ENCODE data around the gene MTFR2. TPM values are rescaled to one million over a fixed set of nuclear protein-coding genes. Genes with fewer than 3 reads are reported as not detected.

MTFR2 gene
- total RNA-seq, 4 donors from 2014 or later, result 0.62 TPM; not detected in 3

DNA sequence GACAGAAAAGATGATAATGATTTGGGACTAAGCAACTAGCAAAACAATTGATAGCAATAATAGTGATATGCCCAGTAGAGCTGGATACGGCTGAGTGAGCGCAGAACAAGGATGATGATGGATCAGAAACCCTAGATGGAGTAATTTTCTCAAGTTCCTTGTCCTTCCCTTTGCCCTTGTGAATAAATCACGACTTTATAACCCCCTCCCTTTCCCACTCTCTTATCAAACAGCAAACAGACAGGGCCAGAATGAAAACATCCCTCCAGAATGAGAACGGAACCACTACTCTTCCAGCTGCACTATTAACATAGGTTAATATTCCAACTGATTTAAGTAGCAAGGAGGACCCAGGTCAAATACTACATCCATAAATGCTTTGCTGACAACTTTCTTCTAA, 1.3 kb upstream of the MTFR2 start:
- no peak overlapping the region for H3K27ac ChIP-seq
- 37 to 51% methylated on average over 4 of the region's 4 CpGs for WGBS, 2 donors (ENCODE audit: low coverage in 1 of 2)
- peaks cover 0 to 23% (median 10%) of the 10 kb centered on the region in 3 donors for H3K4me1 ChIP-seq
- H3K4me3 ChIP-seq, result no peak overlapping the region
- no peaks in the 10 kb centered on the region for H3K9me3 ChIP-seq
- TF ChIP-seq, protein P1, sequence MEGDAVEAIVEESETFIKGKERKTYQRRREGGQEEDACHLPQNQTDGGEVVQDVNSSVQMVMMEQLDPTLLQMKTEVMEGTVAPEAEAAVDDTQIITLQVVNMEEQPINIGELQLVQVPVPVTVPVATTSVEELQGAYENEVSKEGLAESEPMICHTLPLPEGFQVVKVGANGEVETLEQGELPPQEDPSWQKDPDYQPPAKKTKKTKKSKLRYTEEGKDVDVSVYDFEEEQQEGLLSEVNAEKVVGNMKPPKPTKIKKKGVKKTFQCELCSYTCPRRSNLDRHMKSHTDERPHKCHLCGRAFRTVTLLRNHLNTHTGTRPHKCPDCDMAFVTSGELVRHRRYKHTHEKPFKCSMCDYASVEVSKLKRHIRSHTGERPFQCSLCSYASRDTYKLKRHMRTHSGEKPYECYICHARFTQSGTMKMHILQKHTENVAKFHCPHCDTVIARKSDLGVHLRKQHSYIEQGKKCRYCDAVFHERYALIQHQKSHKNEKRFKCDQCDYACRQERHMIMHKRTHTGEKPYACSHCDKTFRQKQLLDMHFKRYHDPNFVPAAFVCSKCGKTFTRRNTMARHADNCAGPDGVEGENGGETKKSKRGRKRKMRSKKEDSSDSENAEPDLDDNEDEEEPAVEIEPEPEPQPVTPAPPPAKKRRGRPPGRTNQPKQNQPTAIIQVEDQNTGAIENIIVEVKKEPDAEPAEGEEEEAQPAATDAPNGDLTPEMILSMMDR (IDR thresholded peaks at IDR 0.05), result no peak
- TF ChIP-seq EP300 (IDR thresholded peaks at IDR 0.05) (no peak), POLR2A (IDR thresholded peaks at IDR 0.05) (no peak), POLR2AphosphoS5 (IDR thresholded peaks at IDR 0.05) (no peak)
- H3K27me3 ChIP-seq, result no peaks in the 10 kb centered on the region
- ATAC-seq, result no peak
- peaks cover 0 to 8% of the 10 kb centered on the region in 2 donors for H3K36me3 ChIP-seq

DNA sequence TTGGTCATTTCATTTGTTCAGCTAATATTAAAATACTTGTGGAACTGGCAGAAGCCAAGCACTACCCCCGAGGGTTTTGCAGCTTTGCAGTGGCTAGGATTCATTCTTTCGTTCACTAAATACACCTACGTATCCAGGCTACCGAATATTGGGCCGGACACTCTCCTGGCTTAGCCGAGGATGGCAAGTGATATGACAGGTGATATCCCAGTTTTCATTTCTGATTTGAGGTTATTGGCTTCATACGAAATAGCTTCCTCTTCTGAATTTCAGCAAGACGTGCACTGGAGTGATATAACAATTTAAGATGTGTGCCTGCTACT, 536 bp upstream of the MTFR2 start:
- peaks cover 0 to 23% (median 10%) of the 10 kb centered on the region in 3 donors for H3K4me1 ChIP-seq
- H3K27ac ChIP-seq, result peak overlapping the region in 3 of 4 donors; percentile 60 to 70 (median 60)
- H3K4me3 ChIP-seq, result peak overlapping the region; percentile 53 to 66
- peak; percentile 10 for ATAC-seq
- no peaks in the 10 kb centered on the region for H3K9me3 ChIP-seq
- TF ChIP-seq, protein P1 (IDR thresholded peaks at IDR 0.05), result no peak
- TF ChIP-seq POLR2AphosphoS5 (IDR thresholded peaks at IDR 0.05), result no peak
- H3K36me3 ChIP-seq, result peaks cover 0 to under 1% of the 10 kb centered on the region in 2 donors
- WGBS, 2 donors (ENCODE audit: low coverage in 1 of 2), result 0 to 1% methylated on average over 6 to 8 of the region's 8 CpGs
- H3K27me3 ChIP-seq, result no peaks in the 10 kb centered on the region

DNA sequence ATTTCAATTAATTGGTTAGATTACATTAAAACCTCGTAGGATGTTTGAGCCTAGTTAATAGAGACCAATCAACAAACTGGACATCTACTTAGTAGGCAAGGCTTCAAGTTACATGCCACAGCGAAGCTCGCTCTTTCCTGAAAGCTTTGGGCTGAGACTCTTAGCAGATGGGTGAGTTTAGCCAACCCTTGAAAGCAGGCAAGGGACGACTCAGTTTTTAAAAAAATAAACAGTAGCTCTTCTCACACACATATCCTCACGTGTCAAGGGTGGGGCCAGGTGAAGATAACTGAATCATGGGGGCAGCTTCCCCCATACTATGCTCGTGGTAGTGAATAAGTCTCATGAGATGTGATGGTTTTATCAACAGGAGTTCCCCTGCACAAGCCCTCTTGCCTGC, 775 bp downstream of the MTFR2 start:
- ATAC-seq, result no peak
- peak overlapping the region in 1 of 2 donors; percentile 66 for H3K4me3 ChIP-seq
- H3K27me3 ChIP-seq, result no peaks in the 10 kb centered on the region

DNA sequence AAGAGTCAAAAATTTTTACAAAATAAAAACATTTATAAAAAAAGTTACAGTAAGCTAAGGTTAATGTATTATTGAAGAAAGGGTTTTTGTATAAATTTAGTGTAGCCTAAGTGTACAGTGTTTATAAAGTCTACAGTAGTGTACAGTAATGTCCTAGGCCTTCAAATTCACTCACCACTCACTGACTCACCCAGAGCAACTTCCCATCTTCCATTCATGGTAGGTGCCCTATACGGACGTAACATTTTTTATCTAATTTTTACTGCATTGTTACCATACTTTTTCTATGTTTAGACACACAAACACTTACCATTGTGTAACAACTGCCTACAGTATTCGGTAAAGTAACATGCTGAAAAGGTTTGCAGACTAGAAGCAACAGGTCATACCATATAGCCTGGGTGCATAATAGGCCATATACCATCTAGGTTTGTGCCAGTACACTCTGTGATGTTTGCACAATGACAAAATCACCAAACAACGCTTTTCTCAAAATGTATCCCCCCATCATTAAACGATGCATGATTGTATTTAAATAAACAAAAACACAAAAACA, 6.0 kb downstream of the MTFR2 start:
- ATAC-seq, result no peak
- no peak overlapping the region for H3K4me3 ChIP-seq
- H3K4me1 ChIP-seq, result no peaks in the 10 kb centered on the region
- 82 to 86% methylated on average over 5 of the region's 5 CpGs for WGBS, 2 donors (ENCODE audit: low coverage in 1 of 2)
- no peaks in the 10 kb centered on the region for H3K27me3 ChIP-seq
- H3K27ac ChIP-seq, result no peak overlapping the region
- no peaks in the 10 kb centered on the region for H3K36me3 ChIP-seq
- no peaks in the 10 kb centered on the region for H3K9me3 ChIP-seq
- TF ChIP-seq POLR2A (IDR thresholded peaks at IDR 0.05) (no peak), POLR2AphosphoS5 (IDR thresholded peaks at IDR 0.05) (no peak), EP300 (IDR thresholded peaks at IDR 0.05) (no peak)
- TF ChIP-seq, protein P1 (IDR thresholded peaks at IDR 0.05), result no peak

More for the DNA sequence above, 775 bp downstream of the MTFR2 start:
- Histone ChIP-seq H3K36me3 (no peaks in the 10 kb centered on the region), H3K9me3 (no peaks in the 10 kb centered on the region), H3K27ac (no peak overlapping the region), H3K4me1 (peaks cover 0 to 23% (median 10%) of the 10 kb centered on the region in 3 donors)
- TF ChIP-seq POLR2A (IDR thresholded peaks at IDR 0.05), result no peak
- no peak for TF ChIP-seq POLR2AphosphoS5 (IDR thresholded peaks at IDR 0.05)
- 13 to 14% methylated on average over 6 of the region's 6 CpGs for WGBS, 2 donors (ENCODE audit: low coverage in 1 of 2)

DNA sequence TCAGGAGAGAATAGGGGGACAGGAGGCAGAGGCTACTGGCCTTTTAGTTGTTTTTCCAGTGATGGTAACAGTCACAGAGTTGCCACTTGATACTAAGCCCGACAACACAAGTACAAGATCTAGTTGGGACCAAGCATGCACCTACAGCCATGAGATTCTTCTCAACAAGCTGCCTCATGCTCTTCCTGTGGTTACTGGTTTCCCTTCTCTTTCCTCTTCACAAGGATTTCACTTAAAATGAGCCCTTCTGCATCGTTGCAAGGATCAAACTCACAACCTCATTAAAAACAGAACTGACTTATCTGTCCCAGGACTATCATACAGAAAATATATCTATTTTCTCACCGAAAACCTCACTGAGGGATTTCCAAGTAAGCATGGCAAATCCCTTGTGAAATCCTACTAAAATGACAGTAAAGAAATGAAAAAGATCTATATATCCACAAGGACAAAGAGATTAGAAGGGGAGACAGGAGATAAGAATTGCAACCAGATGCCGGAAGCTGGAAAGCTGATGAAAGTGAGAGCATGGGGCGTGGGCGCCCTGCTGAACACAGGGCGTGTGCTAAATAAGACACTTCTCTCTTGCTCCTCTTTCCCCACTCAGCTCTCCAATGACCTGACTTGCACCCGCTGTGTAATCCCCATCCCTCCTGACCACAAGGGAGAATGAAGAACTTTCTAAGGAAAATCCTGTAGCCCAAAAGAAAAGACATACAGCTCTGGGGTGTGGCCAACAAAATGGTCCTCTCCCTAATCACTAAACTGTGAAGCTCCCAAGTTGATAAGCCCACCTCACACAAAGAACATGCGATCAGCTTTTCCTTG, 13.4 kb downstream of the MTFR2 start:
- 58 to 90% methylated on average over 4 to 8 of the region's 9 CpGs for WGBS, 2 donors (ENCODE audit: low coverage in 1 of 2)
- Histone ChIP-seq H3K27me3 (no peaks in the 10 kb centered on the region), H3K4me1 (no peaks in the 10 kb centered on the region), H3K36me3 (no peaks in the 10 kb centered on the region), H3K9me3 (no peaks in the 10 kb centered on the region), H3K4me3 (no peak overlapping the region), H3K27ac (no peak overlapping the region)
- no peak for ATAC-seq
- TF ChIP-seq POLR2A (IDR thresholded peaks at IDR 0.05), result no peak
- TF ChIP-seq EP300 (IDR thresholded peaks at IDR 0.05), result no peak
- TF ChIP-seq POLR2AphosphoS5 (IDR thresholded peaks at IDR 0.05), result no peak
- TF ChIP-seq, protein P1 (IDR thresholded peaks at IDR 0.05), result no peak

Measured in gastroesophageal sphincter (tissue), 4 donors.